ENCODE measurements around the gene METAP2.

Gene METAP2

GRCh38 chr12:95553197-95553943 lies 79.4 kb downstream of the METAP2 start:
- no peak for DNase-seq

- DNase-seq, result no peak
Observed at GRCh38 chr12:95554532-95555071, 80.7 kb downstream of the METAP2 start.

GRCh38 chr12:95557625-95558024 lies 83.7 kb downstream of the METAP2 start:
- no peak for DNase-seq

All from stimulated activated CD4-positive, alpha-beta T cell treated with anti-CD3 and anti-CD28 coated beads, Interleukin-4, amount 100 ng/mL, for 1 hour (primary cell).